ENCODE results near the gene UBE2H. TPM values are rescaled to one million over a fixed set of nuclear protein-coding genes. Genes with fewer than 3 reads are reported as not detected.

UBE2H gene
- total RNA-seq, 1 experiment from 2014 or later: 28.8 TPM

DNA sequence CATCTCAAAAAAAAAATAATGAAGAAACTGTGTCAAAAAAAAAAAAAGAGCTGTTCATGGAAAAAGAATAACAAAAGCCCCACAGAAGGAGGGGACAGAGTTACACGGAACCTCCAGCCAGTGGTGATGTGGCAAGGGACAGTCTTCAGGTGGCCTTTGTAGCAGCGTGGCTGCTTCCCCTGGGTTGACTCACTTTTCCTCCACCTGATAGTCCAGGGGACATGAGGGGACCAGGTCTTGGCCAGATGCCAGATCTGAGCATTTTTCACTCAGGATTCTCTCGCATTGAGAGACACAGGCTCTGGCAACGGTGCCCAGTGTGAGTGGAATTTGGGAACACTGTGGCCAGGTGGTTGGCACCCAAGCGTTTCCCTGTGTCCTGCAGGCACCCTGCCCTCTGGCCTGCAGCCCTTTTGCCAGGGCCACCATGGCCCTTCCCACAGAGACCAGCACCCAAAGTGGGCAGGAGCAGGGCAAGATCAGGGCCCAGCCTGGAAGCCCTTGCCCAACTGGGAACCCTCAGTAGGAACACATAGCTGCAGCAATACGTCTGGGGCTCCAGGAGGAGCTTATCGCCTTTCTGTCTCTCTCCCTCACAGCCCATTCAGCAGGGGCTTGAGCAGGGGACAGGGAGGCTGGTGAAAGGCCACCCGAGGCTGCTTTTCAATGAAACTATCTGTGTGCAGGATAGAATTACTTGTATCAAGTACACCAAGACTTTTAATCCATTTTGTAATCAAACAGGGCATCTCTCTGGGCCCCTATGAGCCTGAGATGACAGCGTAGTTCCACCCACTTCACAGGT, 159.1 kb downstream of the UBE2H start:
- no peak overlapping the region for H3K4me3 ChIP-seq (ENCODE audit: low read depth, low read length, poor library complexity, severe bottlenecking)
- CTCF ChIA-PET: interaction anchor here (0.6 kb wide), 1 partner anchor 211 kb away, joined by 7 read pairs; no protein-coding TSS in a partner anchor
- no peak overlapping the region for H3K27ac ChIP-seq (ENCODE audit: low read depth, low read length, poor library complexity, severe bottlenecking)
- no TSS peak for BruUV-seq (replicated peaks)
- POLR2A ChIA-PET (ENCODE audit: low non-redundant PET): no interaction called here
- no peaks in the 10 kb centered on the region for H3K9me3 ChIP-seq (ENCODE audit: low read depth, low read length, poor library complexity, severe bottlenecking)
- H3K36me3 ChIP-seq (ENCODE audit: insufficient read depth, low read length, poor library complexity, severe bottlenecking): no peaks in the 10 kb centered on the region
- TF ChIP-seq, protein P1, sequence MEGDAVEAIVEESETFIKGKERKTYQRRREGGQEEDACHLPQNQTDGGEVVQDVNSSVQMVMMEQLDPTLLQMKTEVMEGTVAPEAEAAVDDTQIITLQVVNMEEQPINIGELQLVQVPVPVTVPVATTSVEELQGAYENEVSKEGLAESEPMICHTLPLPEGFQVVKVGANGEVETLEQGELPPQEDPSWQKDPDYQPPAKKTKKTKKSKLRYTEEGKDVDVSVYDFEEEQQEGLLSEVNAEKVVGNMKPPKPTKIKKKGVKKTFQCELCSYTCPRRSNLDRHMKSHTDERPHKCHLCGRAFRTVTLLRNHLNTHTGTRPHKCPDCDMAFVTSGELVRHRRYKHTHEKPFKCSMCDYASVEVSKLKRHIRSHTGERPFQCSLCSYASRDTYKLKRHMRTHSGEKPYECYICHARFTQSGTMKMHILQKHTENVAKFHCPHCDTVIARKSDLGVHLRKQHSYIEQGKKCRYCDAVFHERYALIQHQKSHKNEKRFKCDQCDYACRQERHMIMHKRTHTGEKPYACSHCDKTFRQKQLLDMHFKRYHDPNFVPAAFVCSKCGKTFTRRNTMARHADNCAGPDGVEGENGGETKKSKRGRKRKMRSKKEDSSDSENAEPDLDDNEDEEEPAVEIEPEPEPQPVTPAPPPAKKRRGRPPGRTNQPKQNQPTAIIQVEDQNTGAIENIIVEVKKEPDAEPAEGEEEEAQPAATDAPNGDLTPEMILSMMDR (conservative IDR thresholded peaks at IDR 0.05; ENCODE audit: low read depth, low read length): no peak
- no peak for TF ChIP-seq EZH2 (IDR thresholded peaks at IDR 0.05; ENCODE audit: borderline replicate concordance, low read depth, low read length, poor library complexity, severe bottlenecking)
- intact Hi-C loops (cut with micrococcal nuclease; ENCODE audit: unreplicated experiment): no loop called here
- no peaks in the 10 kb centered on the region for H3K27me3 ChIP-seq (replicated peaks; ENCODE audit: insufficient read depth, low read depth, low read length, poor library complexity)
- H3K4me1 ChIP-seq (ENCODE audit: insufficient read depth, low read length, poor library complexity, severe bottlenecking): no peaks in the 10 kb centered on the region
- DNase-seq (ENCODE audit: low spot score): no peak

- DNase-seq (ENCODE audit: low spot score): no peak
- intact Hi-C loops (cut with micrococcal nuclease; ENCODE audit: unreplicated experiment): no loop called here
- Histone ChIP-seq H3K27ac (ENCODE audit: low read depth, low read length, poor library complexity, severe bottlenecking) (no peak overlapping the region), H3K27me3 (replicated peaks; ENCODE audit: insufficient read depth, low read depth, low read length, poor library complexity) (no peaks in the 10 kb centered on the region), H3K36me3 (ENCODE audit: insufficient read depth, low read length, poor library complexity, severe bottlenecking) (no peaks in the 10 kb centered on the region), H3K4me3 (ENCODE audit: low read depth, low read length, poor library complexity, severe bottlenecking) (no peak overlapping the region), H3K9me3 (ENCODE audit: low read depth, low read length, poor library complexity, severe bottlenecking) (no peaks in the 10 kb centered on the region), H3K4me1 (ENCODE audit: insufficient read depth, low read length, poor library complexity, severe bottlenecking) (no peaks in the 10 kb centered on the region)
- TF ChIP-seq EZH2 (IDR thresholded peaks at IDR 0.05; ENCODE audit: borderline replicate concordance, low read depth, low read length, poor library complexity, severe bottlenecking): no peak
- TF ChIP-seq, protein P1 (conservative IDR thresholded peaks at IDR 0.05; ENCODE audit: low read depth, low read length): no peak
- CTCF ChIA-PET: no interaction called here
- BruUV-seq (replicated peaks): no TSS peak
- POLR2A ChIA-PET (ENCODE audit: low non-redundant PET): no interaction called here
These were observed 160.0 kb downstream of the UBE2H start for GRCh38 chr7:129792721-129793120.

- Histone ChIP-seq H3K27me3 (replicated peaks; ENCODE audit: insufficient read depth, low read depth, low read length, poor library complexity) (peaks cover 11% of the 10 kb centered on the region), H3K27ac (ENCODE audit: low read depth, low read length, poor library complexity, severe bottlenecking) (no peak overlapping the region), H3K4me1 (ENCODE audit: insufficient read depth, low read length, poor library complexity, severe bottlenecking) (peaks cover 9% of the 10 kb centered on the region), H3K4me3 (ENCODE audit: low read depth, low read length, poor library complexity, severe bottlenecking) (no peak overlapping the region), H3K36me3 (ENCODE audit: insufficient read depth, low read length, poor library complexity, severe bottlenecking) (no peaks in the 10 kb centered on the region), H3K9me3 (ENCODE audit: low read depth, low read length, poor library complexity, severe bottlenecking) (no peaks in the 10 kb centered on the region)
- no TSS peak for BruUV-seq (replicated peaks)
- no peak for DNase-seq (ENCODE audit: low spot score)
- intact Hi-C loops (cut with micrococcal nuclease; ENCODE audit: unreplicated experiment): no loop called here
- ChIA-PET CTCF (interaction anchor here (0.6 kb wide), 1 partner anchor 31 kb away, joined by 3 read pairs; no protein-coding TSS in a partner anchor), POLR2A (ENCODE audit: low non-redundant PET) (no interaction called here)
- TF ChIP-seq, protein P1 (conservative IDR thresholded peaks at IDR 0.05; ENCODE audit: low read depth, low read length): no peak
- no peak for TF ChIP-seq EZH2 (IDR thresholded peaks at IDR 0.05; ENCODE audit: borderline replicate concordance, low read depth, low read length, poor library complexity, severe bottlenecking)
These were observed 162.6 kb downstream of the UBE2H start for GRCh38 chr7:129790136-129790535.

Measured in A673 (cell line).